Stimulated activated CD4-positive, alpha-beta T cell treated with anti-CD3 and anti-CD28 coated beads, Interleukin-15, amount 100 ng/mL, for 24 hours (primary cell): ENCODE data around the gene SLC47A2.

Experiments
- DNase-seq: peaks from one replicate; pipeline ENCODE4 v3.0.0-alpha.2; 2020

Gene SLC47A2

DNA sequence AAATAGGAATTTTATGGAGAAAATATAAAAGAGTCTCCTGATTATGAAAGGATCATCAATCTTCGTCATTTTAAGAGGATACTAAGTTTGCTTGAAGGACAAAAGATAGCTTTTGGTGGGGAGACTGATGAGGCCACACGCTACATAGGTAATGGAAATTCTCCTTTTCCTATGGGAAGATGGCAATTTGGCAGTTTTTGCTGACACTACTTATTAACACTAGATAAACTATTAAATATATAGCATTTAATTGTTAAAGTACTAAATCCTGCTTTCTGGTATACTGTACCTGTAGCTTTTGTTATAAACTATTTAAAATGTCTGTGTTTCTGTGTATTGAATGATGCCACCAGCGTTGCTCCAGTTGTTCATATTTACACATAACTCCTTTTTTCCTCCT is 55.3 kb downstream of the SLC47A2 start:
- DNase-seq, result no peak

DNA sequence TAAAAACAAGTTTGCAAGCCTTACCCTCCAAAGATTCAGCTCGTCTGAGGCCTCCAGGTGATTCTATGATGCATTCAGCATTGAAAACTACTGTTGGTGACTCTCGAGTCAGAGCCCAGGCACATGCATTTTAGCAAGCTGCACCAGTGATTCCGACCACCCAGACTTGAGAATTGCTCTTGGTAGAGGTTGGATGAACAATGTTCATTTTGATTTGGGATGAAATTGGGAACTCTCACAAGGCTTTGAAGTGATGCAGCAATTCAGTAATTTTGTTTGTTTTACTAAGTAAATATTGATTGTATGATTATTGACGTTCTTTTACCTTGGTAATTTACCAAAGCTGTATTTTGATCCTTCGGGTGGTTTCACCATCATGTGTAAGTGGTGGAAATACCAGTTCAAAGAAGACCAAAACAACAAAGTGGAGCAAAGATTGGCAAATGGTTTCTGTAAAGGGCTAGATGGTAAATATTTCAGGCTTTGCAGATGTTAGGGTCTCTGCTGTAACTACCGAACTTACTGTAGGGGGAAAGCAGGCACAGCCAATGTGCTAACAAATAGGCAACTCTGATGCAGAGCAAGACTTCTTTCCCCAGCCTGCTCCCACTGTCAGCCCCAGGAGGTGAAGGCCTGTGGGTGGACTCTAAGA is 56.0 kb downstream of the SLC47A2 start:
- DNase-seq, result no peak

DNA sequence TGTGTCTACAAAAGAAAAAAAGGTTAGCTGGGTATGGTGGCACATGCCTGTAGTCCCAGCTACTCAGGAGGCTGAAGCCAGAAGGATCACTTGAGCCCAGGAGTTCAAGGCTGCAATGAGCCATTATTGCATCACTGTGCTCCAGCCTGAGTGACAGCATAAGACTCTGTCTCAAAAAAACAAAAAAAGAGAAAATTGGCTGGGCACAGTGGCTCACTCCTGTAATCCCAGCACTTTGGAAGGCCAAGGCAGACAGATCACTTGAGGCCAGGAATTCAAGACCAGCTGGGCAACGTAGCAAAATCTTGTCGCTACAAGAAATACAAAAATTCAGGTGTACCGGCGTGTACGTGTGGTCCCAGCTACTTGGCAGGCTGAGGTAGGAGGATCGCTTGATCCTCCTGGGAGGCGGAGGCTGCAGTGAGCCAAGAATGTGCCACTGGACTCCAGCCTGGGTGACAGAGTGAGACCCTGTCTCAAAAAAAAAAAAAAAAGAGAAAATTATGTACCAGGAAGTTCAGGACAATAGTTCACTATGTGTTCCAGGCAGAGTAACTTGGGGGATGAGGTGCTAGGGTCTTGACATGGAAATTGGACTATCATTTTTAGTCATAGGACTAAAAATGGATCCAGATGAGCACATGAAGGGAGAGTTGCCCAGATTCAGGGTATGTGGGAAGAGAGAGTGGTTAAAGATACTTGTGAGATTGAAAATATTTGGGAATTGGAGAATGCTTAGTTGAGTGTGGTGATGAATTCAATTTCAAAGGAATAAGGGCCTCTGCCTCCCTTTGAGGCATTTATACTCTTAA is 56.8 kb downstream of the SLC47A2 start:
- DNase-seq, result no peak

DNA sequence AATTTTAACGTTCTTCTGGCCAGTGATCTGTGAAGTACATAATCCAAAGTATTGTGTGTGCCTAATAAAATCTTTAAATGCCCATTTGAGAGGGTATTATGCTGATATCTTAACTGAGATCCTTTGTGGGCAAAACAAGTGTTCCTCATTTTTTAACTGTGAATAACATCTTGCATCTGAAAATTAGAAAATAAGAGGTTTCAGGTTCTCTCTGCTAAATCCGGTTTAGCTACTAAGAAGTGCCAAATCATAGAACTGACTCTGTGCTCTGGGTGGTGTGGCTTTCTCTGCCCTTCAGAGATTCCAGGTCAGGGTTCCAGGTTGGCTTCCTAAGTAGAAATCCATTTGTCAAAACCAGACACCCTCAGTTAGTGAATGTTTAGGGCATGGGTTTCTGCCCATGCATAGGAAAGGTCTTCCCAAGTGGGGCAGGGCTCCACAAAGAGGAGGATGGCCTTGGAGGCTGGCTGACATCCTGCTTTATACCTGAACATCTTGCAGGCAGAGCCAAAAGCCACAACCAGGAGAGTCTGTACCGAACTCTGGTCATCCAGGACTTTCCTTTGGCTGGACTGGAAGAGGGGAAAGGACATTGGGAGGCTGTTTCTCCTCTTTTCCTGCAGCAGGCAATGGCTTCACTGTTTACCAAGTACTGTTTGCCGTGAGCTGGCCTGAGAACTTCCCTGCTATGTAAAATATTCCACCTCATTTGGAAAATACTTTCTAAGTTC is 59.4 kb downstream of the SLC47A2 start:
- no peak for DNase-seq

DNA sequence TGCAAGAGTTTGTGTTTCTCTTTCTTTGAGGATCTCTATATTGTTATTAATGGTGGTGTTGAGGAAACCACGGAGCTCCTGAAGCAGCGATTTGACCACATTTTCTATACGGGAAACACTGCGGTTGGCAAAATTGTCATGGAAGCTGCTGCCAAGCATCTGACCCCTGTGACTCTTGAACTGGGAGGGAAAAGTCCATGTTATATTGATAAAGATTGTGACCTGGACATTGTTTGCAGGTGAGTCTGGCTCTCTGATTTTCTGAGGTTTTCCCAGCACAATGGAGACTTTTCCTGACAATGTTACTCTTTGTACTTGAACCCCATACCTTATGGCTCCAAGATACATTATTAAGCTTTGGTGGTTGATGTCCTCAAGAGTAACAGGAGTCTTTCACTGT is 60.0 kb downstream of the SLC47A2 start:
- DNase-seq, result no peak

DNA sequence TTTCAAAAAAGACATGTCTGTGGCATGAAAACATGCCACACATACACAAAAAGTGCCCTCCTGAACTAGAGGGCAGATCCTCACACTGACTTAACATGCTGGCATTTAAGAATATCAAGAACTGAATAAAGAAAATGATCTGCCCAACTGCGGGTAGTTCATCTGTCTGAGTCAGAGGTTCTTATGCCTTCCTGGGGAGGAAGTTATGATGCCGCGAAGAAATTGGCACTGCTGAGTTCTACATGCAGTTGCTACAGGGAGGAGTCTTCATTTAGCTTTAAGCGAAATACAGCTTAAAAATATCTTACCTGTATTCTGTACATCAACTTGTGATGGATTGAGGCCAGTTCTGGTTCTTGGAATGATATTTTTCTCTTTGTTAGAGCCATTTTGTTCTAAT is 61.5 kb downstream of the SLC47A2 start:
- no peak for DNase-seq

DNA sequence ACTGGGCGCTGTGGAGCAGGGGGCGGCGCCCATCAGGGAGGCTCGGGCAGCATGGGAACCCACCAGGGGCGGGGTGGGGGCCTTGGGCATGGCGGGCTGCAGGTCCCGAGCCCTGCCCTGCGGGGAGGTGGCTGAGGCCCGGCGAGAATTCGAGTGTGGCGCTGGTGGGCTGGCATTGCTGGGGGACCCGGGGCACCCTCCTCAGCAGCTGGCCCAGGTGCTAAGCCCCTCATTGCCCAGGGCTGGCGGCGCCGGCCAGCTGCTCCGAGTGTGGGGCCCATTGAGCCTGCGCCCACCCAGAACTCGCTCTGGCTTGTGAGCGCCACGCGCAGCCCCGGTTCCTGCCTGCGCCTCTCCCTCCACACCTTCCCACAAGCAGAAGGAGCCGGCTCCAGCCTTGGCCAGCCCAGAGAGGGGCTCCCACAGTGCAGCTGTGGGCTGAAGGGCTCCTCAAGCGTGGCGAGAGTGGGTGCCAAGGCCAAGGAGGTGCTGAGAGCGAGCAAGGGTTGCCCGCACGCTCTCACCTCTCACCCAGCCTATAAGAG is 62.0 kb downstream of the SLC47A2 start:
- DNase-seq, result no peak

DNA sequence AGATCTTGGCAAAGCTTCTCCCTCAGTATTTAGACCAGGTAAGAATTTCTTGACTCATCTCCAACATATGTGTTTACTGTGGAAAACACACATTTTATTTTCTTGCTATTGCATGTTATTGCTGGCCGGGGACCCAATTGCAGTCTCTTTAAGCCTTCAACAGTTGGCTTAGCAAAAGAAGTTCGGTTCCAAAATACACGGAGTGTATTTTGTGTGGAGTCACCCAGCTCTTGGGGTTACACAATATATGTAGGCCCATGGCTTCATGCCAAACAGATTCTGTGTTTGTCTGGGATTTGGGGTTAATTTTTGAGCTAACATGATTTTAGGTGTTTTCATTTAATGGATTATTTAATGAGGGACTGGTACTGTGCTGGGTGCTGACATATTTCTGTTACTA is 63.8 kb downstream of the SLC47A2 start:
- DNase-seq, result no peak

DNA sequence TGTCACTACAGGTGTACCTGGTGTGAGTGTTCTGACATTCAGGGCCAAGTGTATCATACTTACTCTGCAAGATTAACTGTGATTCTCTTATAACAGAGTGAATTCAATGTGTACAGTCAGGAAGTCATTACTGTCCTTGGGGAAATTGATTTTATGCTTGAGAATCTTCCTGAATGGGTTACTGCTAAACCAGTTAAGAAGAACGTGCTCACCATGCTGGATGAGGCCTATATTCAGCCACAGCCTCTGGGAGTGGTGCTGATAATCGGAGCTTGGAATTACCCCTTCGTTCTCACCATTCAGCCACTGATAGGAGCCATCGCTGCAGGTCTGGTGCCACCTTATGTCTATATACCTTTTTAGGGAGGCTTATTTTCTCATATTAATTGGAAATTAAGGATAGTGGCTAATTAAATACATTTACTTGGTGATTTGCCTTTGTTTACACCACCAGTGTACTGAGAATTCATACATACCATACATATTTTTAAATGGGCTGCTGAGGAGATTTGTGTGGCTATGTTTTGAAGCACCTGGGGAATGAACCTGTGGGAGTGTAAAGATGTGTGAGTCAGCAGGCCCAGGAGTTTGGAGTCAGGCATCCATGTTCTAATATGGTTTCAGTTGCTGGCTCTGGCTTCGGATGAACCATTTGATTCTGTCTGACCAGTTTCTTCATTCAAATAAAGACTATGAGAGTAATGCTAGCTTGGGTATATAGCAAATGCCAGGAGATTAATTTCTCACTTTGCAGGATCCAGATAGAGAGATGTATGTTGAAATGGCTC is 64.7 kb downstream of the SLC47A2 start:
- DNase-seq, result no peak

DNA sequence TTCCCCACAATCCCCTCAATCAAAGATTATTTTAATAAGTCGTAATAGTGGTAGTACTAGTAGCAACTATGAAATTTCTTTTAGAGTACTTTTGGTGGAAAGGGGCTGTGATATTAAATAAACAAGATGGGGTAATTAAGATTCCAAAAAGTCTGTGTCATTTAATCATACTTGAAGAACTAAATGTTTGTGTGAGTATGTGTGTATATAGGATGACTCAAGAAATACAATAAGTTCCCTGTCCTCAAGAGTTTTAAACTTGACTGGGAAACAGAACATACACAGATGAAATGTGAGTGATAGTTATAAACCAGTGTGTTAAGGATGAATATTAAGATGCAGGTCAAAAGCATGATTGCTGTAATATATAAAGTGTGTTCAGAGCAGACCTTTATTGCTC is 65.6 kb downstream of the SLC47A2 start:
- DNase-seq, result no peak

DNA sequence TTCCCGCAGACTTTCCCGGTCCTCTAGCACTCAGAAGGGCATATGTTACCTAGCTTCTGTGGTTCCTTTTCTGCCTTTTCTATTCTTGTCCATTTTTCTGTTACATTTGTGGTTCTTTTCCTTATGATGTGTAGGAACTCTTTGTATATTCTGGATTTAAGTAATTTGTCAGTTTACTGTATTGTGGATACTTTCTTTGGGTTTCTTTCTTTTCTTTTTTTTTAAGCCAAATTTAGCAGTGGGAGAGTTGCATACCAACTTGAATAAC is 67.2 kb downstream of the SLC47A2 start:
- no peak for DNase-seq

DNA sequence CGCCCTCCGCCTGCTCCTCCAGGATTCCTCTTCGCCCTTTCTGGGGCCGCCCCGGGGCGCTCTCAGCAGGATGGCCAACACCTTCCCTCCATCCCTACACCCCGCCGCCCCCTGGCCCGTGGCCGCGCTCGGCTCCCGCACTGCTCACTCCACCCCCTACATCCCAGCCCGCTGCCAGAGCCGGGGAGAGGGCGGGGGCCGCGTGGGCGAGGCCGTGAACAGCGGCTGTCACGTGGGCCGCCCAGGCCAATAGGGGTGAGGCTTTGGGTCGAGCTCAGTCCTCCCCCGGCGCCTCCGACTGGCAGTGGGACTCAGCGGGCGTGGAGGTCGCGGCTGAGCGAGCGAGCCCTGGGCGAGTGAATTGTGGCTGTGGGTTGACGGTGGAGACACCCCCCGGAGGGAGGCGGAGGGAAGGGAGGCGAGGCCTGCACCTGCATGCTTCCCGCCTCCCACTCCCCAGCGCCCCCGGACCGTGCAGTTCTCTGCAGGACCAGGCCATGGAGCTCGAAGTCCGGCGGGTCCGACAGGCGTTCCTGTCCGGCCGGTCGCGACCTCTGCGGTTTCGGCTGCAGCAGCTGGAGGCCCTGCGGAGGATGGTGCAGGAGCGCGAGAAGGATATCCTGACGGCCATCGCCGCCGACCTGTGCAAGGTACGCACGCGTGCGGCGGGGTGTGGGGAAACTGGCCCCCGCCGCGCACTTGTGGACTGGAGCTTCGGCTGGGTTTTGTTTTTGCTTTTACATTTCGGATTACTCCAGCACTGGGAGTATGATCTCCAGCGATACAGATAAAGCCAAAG is 67.7 kb downstream of the SLC47A2 start, which contains the start of gene ALDH3A2:
ALDH3A2 (plus strand) TSS at position 277 of the 799 bp plus-strand sequence; CDS start at position 498, 221 bp downstream.
- DNase-seq, result peak; percentile 98

DNA sequence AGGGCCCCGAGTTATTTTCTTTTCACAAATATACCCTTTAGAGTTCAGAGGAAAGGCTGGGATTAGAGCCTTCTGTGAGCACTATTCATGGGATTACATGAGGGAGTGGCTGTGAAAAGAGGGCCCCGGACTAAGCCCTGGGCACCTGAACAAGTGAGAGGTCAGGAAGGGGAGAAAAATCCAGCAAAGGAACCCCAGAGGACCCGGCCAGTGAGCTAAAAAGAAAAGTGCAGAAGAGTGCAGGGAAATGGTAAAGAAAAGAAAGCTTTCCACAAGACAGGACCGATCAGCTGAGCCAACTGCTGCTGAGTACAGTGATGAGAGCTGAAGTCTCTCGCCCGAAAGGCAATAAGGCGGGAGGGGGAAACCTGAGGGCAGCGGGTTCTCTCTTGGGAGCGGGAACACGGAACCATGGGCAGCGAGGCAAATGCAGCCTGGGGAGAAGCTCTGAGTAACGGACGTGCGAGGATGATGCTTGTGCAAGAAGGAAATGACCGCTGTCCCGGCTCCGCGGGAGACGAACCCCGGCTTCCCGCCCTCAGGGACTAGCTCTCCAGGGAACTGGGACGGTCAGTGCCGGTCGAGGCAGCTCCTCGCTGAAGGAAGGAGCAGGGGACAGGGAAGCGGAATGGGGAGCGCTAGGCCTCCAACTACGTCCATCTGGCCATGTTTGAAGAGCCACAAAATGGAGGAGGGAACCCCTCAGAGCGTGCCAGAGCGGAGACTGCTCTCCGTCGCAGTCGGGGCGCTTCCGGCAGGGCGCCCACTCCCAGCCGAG is 68.5 kb downstream of the SLC47A2 start:
- peak; percentile 49 for DNase-seq

DNA sequence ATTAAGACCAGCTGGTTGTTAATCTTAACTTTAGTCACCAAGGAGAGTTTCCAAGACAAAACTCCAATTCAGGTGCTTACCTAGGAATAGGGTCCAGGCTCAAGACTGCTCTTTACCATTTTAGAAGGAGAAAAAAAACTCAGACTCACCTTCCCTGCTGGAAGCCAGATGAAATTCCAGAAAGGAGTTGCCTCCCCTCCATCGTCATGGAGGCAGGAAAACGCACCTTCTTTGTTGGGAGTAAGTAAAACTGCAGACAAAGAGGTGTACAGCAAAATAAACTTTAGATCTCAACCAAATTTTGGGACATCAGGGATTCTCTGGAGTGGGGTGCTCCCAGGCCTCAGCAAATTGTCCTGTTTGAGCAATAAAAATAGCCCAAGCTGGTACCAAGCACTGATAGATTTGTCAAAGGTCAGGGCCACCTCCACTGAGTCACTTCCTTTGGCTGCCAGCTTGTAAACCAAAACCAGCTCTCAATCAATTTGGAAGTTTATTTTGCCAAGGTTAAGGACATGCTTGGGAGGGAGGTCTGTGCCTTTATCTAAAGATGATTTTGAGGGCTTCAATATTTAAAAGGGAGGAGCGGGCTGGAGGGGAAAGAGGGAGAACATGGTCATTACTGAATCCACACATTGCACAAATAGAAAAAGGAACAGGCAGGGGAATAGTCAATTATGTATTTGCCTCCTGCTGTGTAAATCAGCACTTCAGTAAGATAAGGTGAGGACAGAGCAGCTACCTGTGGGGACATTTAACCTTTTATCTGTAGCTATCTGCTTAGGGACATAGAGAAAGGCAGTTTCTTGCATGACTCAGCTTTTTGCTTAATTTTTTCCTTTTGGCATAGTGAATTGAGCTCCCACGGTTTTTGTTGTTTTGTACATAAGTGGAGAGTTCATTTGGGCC is 69.3 kb downstream of the SLC47A2 start:
- peak; percentile 14 for DNase-seq

DNA sequence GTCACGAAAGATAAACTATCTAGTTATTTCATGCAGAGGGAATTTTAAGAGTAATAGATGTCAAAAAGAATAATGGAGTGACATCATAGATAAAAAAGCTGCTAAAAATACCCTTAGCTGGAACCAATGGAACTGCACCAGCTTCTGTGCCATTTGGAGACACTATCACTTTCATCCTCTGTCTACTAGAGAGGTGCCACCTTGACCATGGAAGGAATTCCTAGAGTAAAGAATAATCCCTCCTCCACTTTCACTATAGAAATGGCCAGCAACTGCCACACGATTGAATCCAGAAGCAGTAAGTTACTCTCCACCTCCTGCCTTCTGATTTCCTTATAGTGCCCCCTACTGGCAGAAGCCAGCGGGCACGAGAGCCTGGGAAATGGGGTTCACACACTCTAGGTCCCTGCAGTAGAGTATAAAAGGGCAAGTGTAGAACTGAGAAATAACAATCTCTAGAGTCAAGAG is 70.6 kb downstream of the SLC47A2 start:
- DNase-seq, result peak; percentile 68

DNA sequence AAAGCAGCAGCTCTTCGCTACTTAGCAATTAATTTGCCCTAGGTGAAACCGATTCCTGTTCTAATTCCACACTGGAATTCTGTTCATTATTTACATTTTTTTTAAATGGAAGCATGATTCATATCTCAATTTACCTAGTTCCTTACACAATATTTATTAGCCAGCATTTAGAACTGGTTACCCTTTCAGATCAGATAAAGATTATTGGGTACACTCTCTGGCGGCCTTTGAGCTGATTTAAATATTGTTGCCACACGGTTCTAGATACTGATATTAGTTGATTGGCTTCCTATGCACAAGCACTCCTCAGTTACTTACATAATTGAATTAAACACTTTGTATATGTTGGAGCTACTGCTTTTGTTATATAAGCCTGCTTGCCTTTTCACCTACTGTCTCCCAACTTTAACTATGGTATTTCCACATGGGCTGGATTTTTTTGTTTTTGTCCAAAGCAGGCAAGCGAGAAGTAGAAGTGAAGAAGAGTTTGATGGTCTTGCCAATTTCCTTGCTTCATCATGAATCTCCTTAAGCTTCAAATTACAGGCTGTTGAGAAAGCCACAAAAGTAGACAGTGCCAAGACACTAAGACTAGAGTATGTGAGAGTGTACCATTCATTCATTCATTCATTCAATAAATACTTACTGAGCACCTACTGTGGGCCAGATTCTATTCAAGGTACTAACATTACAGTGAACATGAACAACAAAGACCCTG is 71.7 kb downstream of the SLC47A2 start:
- no peak for DNase-seq

DNA sequence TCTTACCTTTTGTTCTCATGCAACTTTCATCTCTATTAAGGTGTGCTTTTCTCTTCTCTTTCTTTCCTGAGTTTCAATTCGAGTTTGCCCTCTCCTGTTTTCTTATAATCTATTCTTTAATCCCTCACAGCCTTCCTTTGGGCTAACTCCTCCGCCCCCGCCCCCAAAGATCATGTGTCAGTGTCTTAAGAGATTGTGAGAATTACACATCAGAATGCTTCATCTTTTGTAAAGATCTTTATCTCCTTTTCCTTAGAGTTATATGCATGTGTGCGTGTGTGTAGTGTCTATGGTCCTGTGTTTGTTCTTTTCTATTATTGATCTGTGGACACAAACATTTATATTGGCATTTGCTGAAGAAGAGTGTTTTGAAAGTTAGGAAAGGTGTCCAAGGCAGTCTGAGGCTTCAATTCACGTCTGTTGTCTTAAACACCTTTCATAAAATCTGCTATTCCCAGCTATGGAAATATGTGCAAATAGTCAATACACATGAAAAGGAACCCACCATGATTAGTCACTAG is 74.0 kb downstream of the SLC47A2 start:
- peak; percentile 16 for DNase-seq

DNA sequence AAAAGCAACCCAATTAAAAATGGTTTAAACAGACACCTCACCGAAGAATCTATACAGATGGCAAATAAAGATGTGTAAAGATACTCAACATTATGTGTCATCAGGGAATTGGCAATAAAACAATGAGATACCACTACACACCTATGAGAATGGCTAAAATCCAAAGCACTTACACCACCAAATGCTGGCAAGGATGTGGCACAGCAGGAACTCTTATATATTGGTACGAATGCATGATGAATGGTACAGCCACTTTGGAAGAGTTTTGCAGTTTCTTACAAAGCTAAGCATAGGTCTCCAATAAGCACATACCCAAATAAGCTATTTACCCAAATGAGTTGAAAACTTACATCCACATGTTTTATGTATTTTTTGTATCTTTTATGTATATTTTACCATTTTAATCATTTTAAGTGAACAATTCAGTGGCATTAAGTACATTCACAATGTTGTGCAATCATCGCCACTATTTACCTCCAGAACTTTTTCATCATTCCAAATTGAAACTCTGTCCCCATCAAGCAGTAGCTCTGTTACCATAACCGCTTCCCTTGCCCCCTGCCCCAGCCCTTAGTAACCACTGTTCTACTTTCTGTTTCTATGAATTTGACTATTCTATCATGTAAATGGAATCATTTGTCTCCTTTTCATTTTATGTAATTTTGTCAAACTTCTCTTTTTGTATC is 74.6 kb downstream of the SLC47A2 start:
- DNase-seq, result no peak
